Measurements from ENCODE around the gene BACE1.

Gene BACE1

DNA sequence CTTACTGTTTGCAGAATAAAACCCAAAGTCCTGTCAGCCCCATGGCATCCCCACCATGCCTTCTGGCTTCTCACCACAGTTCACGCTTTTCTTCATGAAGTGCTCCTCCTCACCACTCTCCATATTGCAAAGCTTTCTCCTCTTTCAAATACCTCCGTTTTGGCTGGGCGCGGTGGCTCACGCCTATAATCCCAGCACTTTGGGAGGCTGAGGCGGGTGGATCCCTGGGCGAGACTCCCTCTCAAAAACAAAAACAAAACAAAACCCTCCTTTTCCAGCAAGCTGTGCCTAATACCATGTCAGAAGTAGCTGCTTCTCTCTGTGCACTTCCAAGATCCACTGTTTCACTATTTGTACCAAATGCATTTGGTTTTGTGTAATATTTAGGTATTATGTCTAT lies 6.7 kb downstream of the BACE1 start:
- no peak for DNase-seq (ENCODE audit: low read depth in 1 of 2, low spot score in 1 of 2)

GRCh38 chr11:117305145-117305544 lies 10.9 kb downstream of the BACE1 start:
- no peak for DNase-seq (ENCODE audit: low read depth in 1 of 2, low spot score in 1 of 2)

GRCh38 chr11:117303646-117304315 lies 12.3 kb downstream of the BACE1 start:
- no peak for DNase-seq (ENCODE audit: low read depth in 1 of 2, low spot score in 1 of 2)

GRCh38 chr11:117303101-117303500 lies 13.0 kb downstream of the BACE1 start:
- no peak for DNase-seq (ENCODE audit: low read depth in 1 of 2, low spot score in 1 of 2)

DNA sequence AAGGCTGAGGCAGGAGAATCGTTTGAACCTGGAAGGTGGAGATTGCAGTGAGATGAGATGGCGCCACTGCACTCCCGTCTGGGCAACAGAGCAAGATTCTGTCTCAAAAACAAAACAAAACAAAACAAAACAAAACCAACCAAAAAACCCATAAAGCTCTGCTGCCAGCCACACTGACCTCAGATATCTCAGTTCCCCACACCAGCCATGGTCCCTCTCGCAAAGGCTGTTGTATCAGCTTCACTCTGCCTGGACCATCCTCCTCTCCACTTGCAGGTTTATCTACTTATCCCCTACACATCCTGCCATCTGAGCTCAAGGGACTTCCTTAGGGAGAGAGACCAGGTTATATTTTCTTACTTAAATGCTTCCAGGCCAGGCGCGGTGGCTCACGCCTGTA lies 13.8 kb downstream of the BACE1 start:
- no peak for DNase-seq (ENCODE audit: low read depth in 1 of 2, low spot score in 1 of 2)

DNA sequence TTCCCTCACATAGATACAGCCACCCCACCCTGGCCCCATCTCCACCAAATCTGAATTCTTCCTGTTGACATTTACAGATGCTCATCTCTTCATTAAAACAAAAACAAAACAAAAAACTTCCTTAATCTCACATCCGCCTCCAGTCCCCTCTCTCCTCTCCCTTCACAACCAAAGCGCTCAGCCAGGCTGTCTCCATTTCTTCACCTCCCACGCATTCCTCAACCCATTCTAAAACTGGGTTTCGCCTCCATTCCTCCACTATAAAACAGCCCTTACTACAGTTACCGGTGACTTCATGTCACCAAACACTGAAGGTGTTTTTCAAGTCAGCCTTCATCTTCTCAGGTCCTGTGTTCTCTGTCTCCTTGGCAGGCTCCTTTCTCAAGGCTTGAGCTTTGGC lies 15.3 kb downstream of the BACE1 start:
- DNase-seq (ENCODE audit: low read depth in 1 of 2, low spot score in 1 of 2) = no peak

GRCh38 chr11:117300283-117300663 lies 15.8 kb downstream of the BACE1 start:
- DNase-seq (ENCODE audit: low read depth in 1 of 2, low spot score in 1 of 2) = no peak

DNA sequence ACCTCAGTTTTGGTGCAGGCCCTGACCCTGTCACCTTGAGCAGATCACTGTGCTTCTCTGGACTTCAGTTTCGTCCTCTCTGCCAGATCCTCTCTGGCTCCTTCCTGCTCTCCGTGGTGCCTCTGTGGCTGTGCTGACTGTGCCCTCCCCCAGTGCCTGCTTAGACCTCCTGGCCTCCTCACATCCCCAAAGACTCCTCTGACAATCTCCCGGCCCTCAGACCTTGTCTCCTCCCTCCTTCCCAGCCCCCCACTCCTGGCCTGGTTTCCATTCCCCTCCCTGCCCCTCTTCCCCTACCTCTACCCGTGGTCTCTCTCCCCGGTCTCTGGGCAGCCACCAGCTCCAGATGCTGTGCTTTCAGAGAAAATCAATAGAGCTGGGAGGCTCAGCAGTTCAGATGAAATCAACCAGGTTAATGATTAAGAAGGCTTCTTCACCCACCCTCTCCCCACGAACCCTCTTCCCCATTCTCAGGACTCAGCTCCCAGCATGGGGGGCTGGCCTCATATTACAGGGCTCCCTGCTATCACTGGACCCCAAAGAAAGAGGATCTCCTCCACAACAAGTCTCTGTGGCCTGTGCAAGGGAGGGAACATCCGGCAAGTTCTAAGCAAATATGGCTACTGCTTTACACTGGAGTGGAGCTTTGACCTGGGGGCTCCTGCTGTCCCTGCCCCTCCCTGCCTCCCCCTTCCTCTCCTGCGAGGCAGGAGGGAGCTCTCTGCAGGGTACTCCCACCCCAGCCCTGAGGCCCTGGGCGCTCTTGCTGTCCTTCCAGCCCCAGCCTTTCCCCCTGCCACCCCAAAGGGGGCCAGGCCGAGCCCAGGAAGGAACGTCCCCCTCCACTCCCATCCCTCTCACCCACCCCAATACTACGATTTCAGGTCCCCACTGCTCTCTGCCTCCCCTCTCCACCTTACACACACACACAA lies 16.4 kb downstream of the BACE1 start:
- DNase-seq (ENCODE audit: low read depth in 1 of 2, low spot score in 1 of 2) = no peak

GRCh38 chr11:117298195-117298594 lies 17.9 kb downstream of the BACE1 start:
- DNase-seq (ENCODE audit: low read depth in 1 of 2, low spot score in 1 of 2) = no peak

DNA sequence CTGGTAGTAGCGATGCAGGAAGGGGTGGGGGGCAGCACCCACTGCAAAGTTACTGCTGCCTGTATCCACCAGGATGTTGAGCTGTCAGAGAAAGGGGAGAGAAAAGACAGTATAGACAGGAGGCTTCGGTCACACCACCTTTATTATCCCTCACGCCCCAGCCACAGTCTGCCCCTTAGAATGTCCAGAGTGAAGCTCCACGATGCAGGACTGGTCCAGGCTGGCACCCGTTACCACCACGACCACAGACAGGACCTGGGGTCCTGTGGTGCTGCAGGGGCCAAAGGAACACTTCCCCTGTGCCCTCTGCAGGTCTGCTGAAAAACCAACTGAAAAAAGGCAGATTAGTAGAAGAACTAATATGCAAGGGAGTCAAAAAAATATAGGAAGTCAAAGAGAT lies 19.2 kb downstream of the BACE1 start:
- no peak for DNase-seq (ENCODE audit: low read depth in 1 of 2, low spot score in 1 of 2)

DNA sequence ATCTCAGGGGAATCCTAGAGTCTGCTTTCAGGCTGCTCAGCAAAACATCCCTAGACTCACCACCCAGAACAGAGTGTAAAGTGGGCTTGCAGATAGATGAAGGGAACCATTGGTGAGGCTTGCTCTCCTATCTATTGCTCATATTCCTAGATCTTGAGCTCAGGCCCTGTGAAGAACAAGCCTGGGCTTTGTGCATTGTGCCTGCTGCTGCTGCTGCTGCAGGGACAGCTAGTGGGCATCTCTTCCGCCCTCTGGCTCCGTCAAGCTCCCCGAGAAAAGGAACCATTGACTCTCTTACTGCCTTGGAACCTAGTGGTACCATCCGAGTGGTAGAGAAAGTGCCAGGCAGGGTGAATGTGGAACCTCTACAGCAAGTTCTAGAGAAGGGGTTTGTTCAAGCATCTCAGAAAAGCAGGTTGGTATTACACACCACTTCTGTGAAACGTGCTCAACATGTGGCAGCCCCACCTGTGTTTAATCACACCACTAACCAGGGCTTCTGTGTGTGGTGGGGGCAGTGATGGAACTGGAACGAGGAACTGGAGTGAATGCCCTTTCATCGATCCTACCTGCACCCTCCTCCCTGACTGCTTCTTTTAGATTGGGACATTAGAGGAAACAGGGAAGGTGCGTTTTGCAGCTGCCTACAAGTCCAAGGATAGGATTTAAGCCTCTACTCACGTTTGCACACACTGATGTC lies 20.5 kb downstream of the BACE1 start:
- no peak for DNase-seq (ENCODE audit: low read depth in 1 of 2, low spot score in 1 of 2)

DNA sequence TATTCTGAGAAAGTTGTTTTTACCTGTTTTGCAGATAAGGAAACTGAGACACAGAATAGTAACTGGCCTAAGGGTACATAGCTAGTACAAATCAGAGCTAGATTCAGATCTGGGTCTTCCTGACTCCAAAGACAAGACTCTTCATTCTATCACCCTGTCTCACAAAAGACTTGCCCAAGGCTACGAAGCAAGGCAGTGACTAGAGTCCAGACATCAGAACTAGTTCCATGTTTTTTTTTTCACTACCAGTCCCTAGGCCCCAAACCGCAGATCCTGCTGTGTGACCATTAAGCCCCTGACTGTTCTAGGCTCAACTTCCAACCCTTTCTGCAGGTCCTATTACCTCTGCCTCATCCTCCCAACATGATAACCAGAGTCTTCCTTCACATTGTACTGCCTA lies 23.4 kb downstream of the BACE1 start:
- DNase-seq (ENCODE audit: low read depth in 1 of 2, low spot score in 1 of 2) = no peak

DNA sequence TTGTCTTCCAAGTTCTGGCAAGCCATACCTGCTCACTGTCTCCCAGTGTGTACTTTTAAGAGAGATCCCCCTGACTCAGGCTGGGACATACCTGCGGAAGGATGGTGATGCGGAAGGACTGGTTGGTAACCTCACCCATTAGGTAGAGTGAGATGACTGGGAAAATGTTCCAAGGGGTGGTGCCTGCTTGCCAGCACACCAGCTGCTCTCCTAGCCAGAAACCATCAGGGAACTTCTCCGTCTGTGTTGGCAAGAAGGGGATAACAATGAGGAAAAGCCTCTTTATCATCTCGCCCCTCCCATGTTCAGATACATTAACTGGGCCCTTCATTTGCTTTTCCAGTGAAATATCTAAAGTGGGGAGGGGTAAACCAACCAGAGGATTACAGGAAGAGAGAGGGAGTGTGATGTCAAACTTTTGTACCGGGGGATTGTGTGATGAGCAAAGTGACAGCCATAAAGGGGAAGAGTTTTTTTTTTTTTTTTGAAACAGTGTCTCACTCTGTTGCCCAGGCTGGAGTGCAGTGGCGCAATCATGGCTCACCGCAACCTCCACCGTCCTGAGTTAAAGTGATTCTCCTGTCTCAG lies 25.2 kb downstream of the BACE1 start, which contains the start of gene BACE1-AS:
TSS of gene BACE1-AS (plus strand) at position 538 of the 588 bp plus-strand sequence.
- no peak for DNase-seq (ENCODE audit: low read depth in 1 of 2, low spot score in 1 of 2)

DNA sequence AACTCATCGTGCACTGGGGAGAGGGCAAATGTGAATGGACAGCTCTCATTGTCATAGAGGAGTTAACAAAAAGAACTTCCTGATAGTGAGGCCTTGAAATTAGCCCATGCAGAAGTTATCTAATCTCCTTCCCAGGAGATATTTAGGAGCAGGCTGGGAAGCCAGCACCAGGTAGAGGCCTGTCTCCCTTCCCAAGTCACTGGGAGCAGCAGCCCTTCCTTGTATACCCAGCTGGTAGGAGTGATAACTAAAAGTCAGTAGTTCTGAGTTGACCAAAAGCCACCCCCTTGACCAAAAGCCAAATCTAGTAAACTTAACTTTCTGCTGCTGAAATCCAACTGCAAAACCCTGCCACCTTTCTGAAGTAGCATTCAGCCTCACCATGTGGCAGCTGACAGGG lies 26.3 kb downstream of the BACE1 start:
- no peak for DNase-seq (ENCODE audit: low read depth in 1 of 2, low spot score in 1 of 2)

GRCh38 chr11:117287668-117288067 lies 28.4 kb downstream of the BACE1 start:
- no peak for DNase-seq (ENCODE audit: low read depth in 1 of 2, low spot score in 1 of 2)

DNA sequence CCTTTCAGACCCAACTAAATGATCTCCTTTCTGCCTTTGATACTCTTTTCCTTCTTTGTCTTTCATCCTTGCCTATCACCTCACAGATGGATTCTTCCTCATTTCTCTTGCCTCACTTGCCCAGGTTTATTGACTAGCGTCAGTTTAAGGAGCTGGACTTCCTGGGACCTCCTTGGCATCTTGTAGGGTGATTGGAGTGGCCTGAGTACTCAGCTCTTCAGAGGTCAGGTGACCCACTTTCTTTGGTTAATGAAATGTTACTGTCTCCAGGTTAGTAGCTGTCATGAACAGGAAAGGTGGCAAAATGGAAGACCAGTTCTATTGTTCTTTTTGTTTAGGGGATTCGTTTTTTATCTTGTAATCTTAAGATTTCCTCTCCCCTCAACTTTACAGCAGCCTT lies 29.5 kb downstream of the BACE1 start:
- no peak for DNase-seq (ENCODE audit: low read depth in 1 of 2, low spot score in 1 of 2)

DNA sequence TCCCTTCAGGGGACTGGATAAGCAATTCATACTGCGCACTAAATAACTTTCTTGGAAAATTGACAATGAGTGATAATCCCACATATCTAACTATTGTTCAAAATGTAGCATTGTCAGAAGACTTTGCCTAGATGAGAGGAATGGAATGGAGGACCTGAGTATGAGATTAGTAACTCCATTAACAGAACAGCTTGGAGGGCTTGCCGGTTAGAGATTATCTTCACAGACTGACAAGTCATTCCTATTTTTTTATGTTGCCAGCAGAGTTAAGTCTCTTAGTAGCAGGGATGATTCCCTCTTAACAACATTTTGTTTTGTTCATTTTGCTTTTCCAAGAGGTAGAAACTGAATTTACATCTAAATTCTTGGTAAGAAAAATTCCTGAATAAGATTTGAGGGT lies 32.0 kb downstream of the BACE1 start:
- DNase-seq (ENCODE audit: low read depth in 1 of 2, low spot score in 1 of 2) = no peak

- DNase-seq (ENCODE audit: low read depth in 1 of 2, low spot score in 1 of 2) = no peak
Measured at GRCh38 chr11:117282956-117283355, 33.1 kb downstream of the BACE1 start.

GRCh38 chr11:117281869-117282268 lies 34.2 kb downstream of the BACE1 start:
- DNase-seq (ENCODE audit: low read depth in 1 of 2, low spot score in 1 of 2) = no peak

- DNase-seq (ENCODE audit: low read depth in 1 of 2, low spot score in 1 of 2) = no peak
Measured at GRCh38 chr11:117281159-117281558, 34.9 kb downstream of the BACE1 start.

- no peak for DNase-seq (ENCODE audit: low read depth in 1 of 2, low spot score in 1 of 2)
Measured at GRCh38 chr11:117279711-117280376, 36.2 kb downstream of the BACE1 start.

Data from stimulated activated CD4-positive, alpha-beta T cell treated with anti-CD3 and anti-CD28 coated beads, Interleukin-15, amount 100 ng/mL, for 1 hour (primary cell).